GM23248 (cell line): ENCODE measurements around the gene ABTB1. TPM values are rescaled to one million over a fixed set of nuclear protein-coding genes. Genes with fewer than 3 reads are reported as not detected.

Experiments used
- DNase-seq: peaks from one replicate; pipeline ENCODE4 v3.0.0-alpha.2; 2015
- H2AFZ ChIP-seq: fragments of 200-600 bp; sonication (generic); 2 replicates; pipeline ENCODE4 v1.6.1; 2016; ENCODE audit warnings: antibody characterized with exemption
- H3F3A ChIP-seq: fragments of 200-600 bp; sonication (generic); 2 replicates; pipeline ENCODE4 v1.6.1; 2016; ENCODE audit warnings: mild to moderate bottlenecking, antibody characterized with exemption, mixed run types; ENCODE audit not compliant: insufficient read depth
- H3K27ac ChIP-seq: fragments of 200-600 bp; sonication (generic); 2 replicates; pipeline ENCODE4 v1.5.1; 2016; ENCODE audit warnings: mild to moderate bottlenecking
- H3K27me3 ChIP-seq: fragments of 200-600 bp; sonication (generic); replicated peaks from 2 replicates; pipeline ENCODE4 v1.6.1; 2016; ENCODE audit warnings: mild to moderate bottlenecking; ENCODE audit not compliant: insufficient read depth
- H3K36me3 ChIP-seq: fragments of 200-600 bp; sonication (generic); 2 replicates; pipeline ENCODE4 v1.6.1; 2016; ENCODE audit warnings: low read depth, mild to moderate bottlenecking
- H3K4me1 ChIP-seq: fragments of 200-600 bp; sonication (generic); 2 replicates; pipeline ENCODE4 v1.6.1; 2016; ENCODE audit warnings: mild to moderate bottlenecking; ENCODE audit not compliant: insufficient read depth
- H3K4me2 ChIP-seq: fragments of 200-600 bp; sonication (generic); one replicate; pipeline ENCODE4 v1.6.1; 2016; ENCODE audit warnings: mild to moderate bottlenecking; ENCODE audit not compliant: unreplicated experiment
- H3K4me3 ChIP-seq: fragments of 200-600 bp; sonication (generic); 2 replicates; pipeline ENCODE4 v1.5.1; 2016; ENCODE audit warnings: mild to moderate bottlenecking
- H3K79me2 ChIP-seq: fragments of 200-600 bp; sonication (generic); 2 replicates; pipeline ENCODE4 v1.6.1; 2016; ENCODE audit warnings: mild to moderate bottlenecking; ENCODE audit not compliant: insufficient read depth
- H3K9ac ChIP-seq: fragments of 200-600 bp; sonication (generic); 2 replicates; pipeline ENCODE4 v1.6.1; 2016; ENCODE audit warnings: mild to moderate bottlenecking
- H3K9me2 ChIP-seq: fragments of 200-600 bp; sonication (generic); 2 replicates; pipeline ENCODE4 v1.6.1; 2016; ENCODE audit warnings: mixed run types, mild to moderate bottlenecking, moderate library complexity; ENCODE audit not compliant: insufficient read depth
- H3K9me3 ChIP-seq: fragments of 200-600 bp; sonication (generic); one replicate; pipeline ENCODE4 v1.6.1; 2017; ENCODE audit warnings: low read depth
- H4K20me1 ChIP-seq: fragments of 200-600 bp; sonication (generic); 2 replicates; pipeline ENCODE4 v1.6.0; 2016; ENCODE audit not compliant: insufficient read depth
- EZH2 ChIP-seq: fragments of 200-600 bp; sonication (generic); IDR thresholded peaks from 2 replicates; pipeline ENCODE4 v1.6.1; 2018; ENCODE audit warnings: antibody characterized with exemption, mild to moderate bottlenecking; ENCODE audit not compliant: insufficient read depth, poor library complexity, severe bottlenecking
- EZH2phosphoT487 ChIP-seq: fragments of 200-600 bp; sonication (generic); IDR thresholded peaks from 2 replicates; pipeline ENCODE4 v1.6.1; 2018; ENCODE audit warnings: antibody characterized with exemption, moderate library complexity, mild to moderate bottlenecking, low read depth; ENCODE audit not compliant: insufficient read depth
- WGBS, 2 experiments: methylation state at CpG; one replicate each; pipeline ENCODE4 v1.1.6; 2015 to 2017; ENCODE audit warnings: low lambda C conversion rate in 2 of 2, low coverage in 1 of 2; ENCODE audit errors: missing lambda C conversion rate in 2 of 2; 5-methylcytosine and 5-hydroxymethylcytosine counted together
- in situ Hi-C: fragments of 300-500 bp; cut with MboI; formaldehyde crosslinking; loops from 2 replicates; pipeline ENCODE4 v1.15.0; 2020
- polyA plus RNA-seq: library from polyadenylated mRNA; unstranded; fragments of >200 nt; fragmentation: Nextera tagmentation; extraction: Ambion mirVana; gene quantifications from 2 replicates; pipeline ENCODE4 v1.2.1, GENCODE V29; 2016
- total RNA-seq: library from RNA; depleted of rRNA; stranded (reverse); fragments of >200 nt; shearing (Covaris generic); gene quantifications from 2 replicates; pipeline ENCODE4 v1.2.3, GENCODE V29; 2014

The ABTB1 gene
- total and polyA plus RNA-seq, 2 experiments from 2014 or later: 7.8 to 20.9 TPM

GRCh38 chr3:127639173-127640041, 33.3 kb upstream of the ABTB1 start:
- no peaks in the 10 kb centered on the region for H4K20me1 ChIP-seq
- H3K9ac ChIP-seq: no peak overlapping the region
- 0 out of 2 replicates have a peak, but pooled peaks cover 3% of the 10 kb centered on the region for H3F3A ChIP-seq
- H3K79me2 ChIP-seq: no peaks in the 10 kb centered on the region
- in situ Hi-C loops: no loop called here
- no peak overlapping the region for H2AFZ ChIP-seq
- H3K36me3 ChIP-seq: no peaks in the 10 kb centered on the region
- WGBS, 2 experiments: 69 to 79% methylated on average over 5 of the region's 5 CpGs
- H3K4me1 ChIP-seq: peaks cover 6% of the 10 kb centered on the region; the same call in 1 of the 2 replicates
- no peaks in the 10 kb centered on the region for H3K9me3 ChIP-seq
- peak; percentile 70 for DNase-seq
- no peak overlapping the region for H3K4me3 ChIP-seq
- H3K27ac ChIP-seq: no peak overlapping the region
- H3K27me3 ChIP-seq: no peaks in the 10 kb centered on the region
- no peak overlapping the region for H3K4me2 ChIP-seq
- TF ChIP-seq EZH2 (no peak), EZH2phosphoT487 (no peak)
- H3K9me2 ChIP-seq: no peaks in the 10 kb centered on the region

DNA sequence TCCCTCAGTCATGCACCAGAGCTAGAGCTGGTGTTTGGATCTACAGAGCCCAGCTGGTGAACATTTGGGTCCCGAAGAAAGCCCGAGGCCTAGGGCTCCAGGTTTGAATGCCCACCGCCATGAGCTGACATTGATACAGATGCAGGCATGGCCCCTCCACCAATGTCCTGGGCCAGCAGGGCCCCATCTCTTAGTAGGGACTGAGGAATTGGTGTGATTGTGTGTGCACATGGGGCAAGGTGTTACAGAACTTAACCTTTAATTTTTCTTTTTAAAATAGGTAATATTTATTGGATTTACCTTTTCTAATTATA, 32.8 kb upstream of the ABTB1 start:
- no peaks in the 10 kb centered on the region for H4K20me1 ChIP-seq
- in situ Hi-C loops: no loop called here
- DNase-seq: no peak
- no peaks in the 10 kb centered on the region for H3K9me3 ChIP-seq
- H3K36me3 ChIP-seq: no peaks in the 10 kb centered on the region
- H3K79me2 ChIP-seq: no peaks in the 10 kb centered on the region
- no peak overlapping the region for H3K4me3 ChIP-seq
- H2AFZ ChIP-seq: no peak overlapping the region
- 0 out of 2 replicates have a peak, but pooled peaks cover 3% of the 10 kb centered on the region for H3F3A ChIP-seq
- H3K27ac ChIP-seq: no peak overlapping the region
- H3K4me1 ChIP-seq: peaks cover 6% of the 10 kb centered on the region; the same call in 1 of the 2 replicates
- H3K9ac ChIP-seq: no peak overlapping the region
- TF ChIP-seq EZH2phosphoT487: no peak
- TF ChIP-seq EZH2: no peak
- no peaks in the 10 kb centered on the region for H3K9me2 ChIP-seq
- WGBS, 2 experiments: 95 to 98% methylated on average over 3 of the region's 3 CpGs
- no peak overlapping the region for H3K4me2 ChIP-seq
- H3K27me3 ChIP-seq: no peaks in the 10 kb centered on the region

DNA sequence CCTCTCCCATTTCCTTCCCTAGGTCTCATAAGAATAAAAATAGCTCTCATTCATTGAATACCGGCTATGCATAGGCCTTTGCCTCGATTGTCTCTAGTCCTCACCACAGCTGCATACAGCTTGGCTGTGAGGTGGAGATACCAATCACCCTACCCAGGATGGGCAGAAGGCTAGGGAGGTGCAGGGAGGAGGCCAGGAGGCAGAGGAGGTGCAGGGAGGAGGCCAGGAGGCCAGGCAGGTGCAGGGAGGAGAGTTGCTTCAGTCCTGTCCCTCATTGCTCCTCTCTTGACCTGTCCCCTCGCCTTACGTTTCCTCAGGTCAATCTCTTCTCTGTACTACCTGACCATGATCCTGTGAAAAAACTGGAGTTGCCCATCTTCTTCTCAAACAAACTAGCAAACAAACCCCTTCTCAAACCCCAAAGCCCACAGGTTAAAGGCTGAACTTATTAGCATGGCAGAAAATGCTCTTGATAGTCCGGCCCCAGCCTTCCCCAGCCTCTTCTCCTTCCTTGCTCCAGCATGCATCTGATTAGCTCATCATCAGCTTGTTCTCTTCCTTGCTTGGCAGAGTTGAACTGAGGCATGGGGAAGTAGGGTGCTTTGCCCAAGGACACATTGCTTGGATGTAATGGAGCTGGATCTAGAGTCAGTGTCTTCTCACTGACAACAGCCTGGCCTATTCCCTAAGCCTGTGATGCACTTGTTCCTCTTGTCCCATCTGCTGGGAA, 27.9 kb upstream of the ABTB1 start:
- Histone ChIP-seq H3K79me2 (no peaks in the 10 kb centered on the region), H3K27ac (no peak overlapping the region), H4K20me1 (no peaks in the 10 kb centered on the region), H3F3A (no peaks in the 10 kb centered on the region), H3K9ac (no peak overlapping the region), H3K36me3 (no peaks in the 10 kb centered on the region), H3K4me1 (peaks cover 5% of the 10 kb centered on the region; the same call in 1 of the 2 replicates), H3K9me2 (no peaks in the 10 kb centered on the region), H3K9me3 (no peaks in the 10 kb centered on the region), H3K4me3 (no peak overlapping the region), H3K27me3 (no peaks in the 10 kb centered on the region), H2AFZ (no peak overlapping the region), H3K4me2 (no peak overlapping the region)
- in situ Hi-C loops: no loop called here
- TF ChIP-seq EZH2 (no peak), EZH2phosphoT487 (no peak)
- DNase-seq: no peak
- WGBS, 2 experiments: 89 to 91% methylated on average over 5 of the region's 5 CpGs

DNA sequence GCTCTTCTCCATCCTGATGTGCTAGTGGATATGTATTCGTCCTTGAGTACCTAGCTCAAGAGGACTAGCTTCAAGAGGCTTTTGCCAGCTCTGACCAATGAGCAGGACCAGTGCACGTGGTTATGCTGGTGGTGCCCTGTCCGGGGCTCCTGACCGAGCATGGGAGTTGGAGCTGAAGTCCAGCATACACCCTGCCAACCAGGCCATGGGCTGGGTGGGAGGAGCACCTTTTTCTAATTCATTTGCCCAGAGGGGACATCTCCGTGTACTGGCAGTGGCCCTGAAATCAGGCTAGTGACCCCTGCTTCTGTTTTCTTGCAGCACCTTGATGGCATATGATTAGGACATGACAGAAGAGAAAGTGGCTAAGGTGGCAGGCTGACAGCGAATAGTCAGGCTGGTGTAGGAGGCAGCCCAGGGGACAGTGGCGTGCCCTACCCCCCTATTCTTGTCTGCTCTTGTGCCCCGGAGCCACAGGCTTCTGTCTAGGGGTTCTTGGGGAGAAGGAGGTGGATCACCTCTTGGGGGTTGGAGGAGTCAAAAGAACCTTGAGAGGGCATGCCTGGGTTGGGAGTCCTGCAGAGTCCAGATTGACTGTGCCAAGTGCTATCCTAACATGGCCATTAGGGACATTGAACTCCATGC, 27.3 kb upstream of the ABTB1 start:
- H3K4me3 ChIP-seq: no peak overlapping the region
- H2AFZ ChIP-seq: no peak overlapping the region
- H3K9ac ChIP-seq: no peak overlapping the region
- H3K36me3 ChIP-seq: no peaks in the 10 kb centered on the region
- no peaks in the 10 kb centered on the region for H3K9me2 ChIP-seq
- no peaks in the 10 kb centered on the region for H3K27me3 ChIP-seq
- no peak overlapping the region for H3K4me2 ChIP-seq
- in situ Hi-C loops: no loop called here
- H3K27ac ChIP-seq: no peak overlapping the region
- 72 to 77% methylated on average over 8 of the region's 8 CpGs for WGBS, 2 experiments
- TF ChIP-seq EZH2phosphoT487 (no peak), EZH2 (no peak)
- H3K9me3 ChIP-seq: no peaks in the 10 kb centered on the region
- no peak for DNase-seq
- no peaks in the 10 kb centered on the region for H3F3A ChIP-seq
- H4K20me1 ChIP-seq: no peaks in the 10 kb centered on the region
- H3K4me1 ChIP-seq: no peaks in the 10 kb centered on the region
- no peaks in the 10 kb centered on the region for H3K79me2 ChIP-seq
